Measurements from ENCODE around the gene CARD9.
"Not testable (repeated sequence)": the region's sequence is repeated elsewhere in the genome, so short reads cannot be mapped to it uniquely, and the experiment has no call there.

CARD9 gene

GRCh38 chr9:136326761-136327303, 46.6 kb downstream of the CARD9 start:
- peaks cover 0 to 31% (median 13%) of the 10 kb centered on the region in 5 donors for H3K27me3 ChIP-seq (ENCODE audit: control insufficient read depth in 5 of 5, insufficient read depth in 4 of 5, low read length in 5 of 5)
- H3K4me3 ChIP-seq (ENCODE audit: low read depth in 1 of 5, low read length in 5 of 5), result peak overlapping the region in 3 of 5 donors; percentile 17 to 56 (median 52)
- H3K9me3 ChIP-seq (ENCODE audit: control insufficient read depth in 5 of 5, low read length in 5 of 5), result no peaks in the 10 kb centered on the region
- peak overlapping the region in 2 of 5 donors; percentile 39 to 69 for H3K9ac ChIP-seq (ENCODE audit: low read length in 5 of 5)
- no peak overlapping the region for H3K27ac ChIP-seq (ENCODE audit: low read depth, low read length)
- H3K4me1 ChIP-seq (ENCODE audit: control insufficient read depth in 5 of 5, insufficient read depth in 5 of 5, low read length in 5 of 5), result peaks cover 0 to 28% (median 27%) of the 10 kb centered on the region in 5 donors
- H3K36me3 ChIP-seq (ENCODE audit: control insufficient read depth in 5 of 5, insufficient read depth in 5 of 5, low read length in 5 of 5), result no peaks in the 10 kb centered on the region

- peak overlapping the region in 2 of 5 donors; percentile 4 to 39 for H3K9ac ChIP-seq (ENCODE audit: low read length in 5 of 5)
- no peaks in the 10 kb centered on the region for H3K9me3 ChIP-seq (ENCODE audit: control insufficient read depth in 5 of 5, low read length in 5 of 5)
- no peak overlapping the region for H3K27ac ChIP-seq (ENCODE audit: low read depth, low read length)
- peaks cover 0 to 31% (median 13%) of the 10 kb centered on the region in 5 donors for H3K27me3 ChIP-seq (ENCODE audit: control insufficient read depth in 5 of 5, insufficient read depth in 4 of 5, low read length in 5 of 5)
- no peaks in the 10 kb centered on the region for H3K36me3 ChIP-seq (ENCODE audit: control insufficient read depth in 5 of 5, insufficient read depth in 5 of 5, low read length in 5 of 5)
- H3K4me1 ChIP-seq (ENCODE audit: control insufficient read depth in 5 of 5, insufficient read depth in 5 of 5, low read length in 5 of 5), result peaks cover 0 to 28% (median 27%) of the 10 kb centered on the region in 5 donors
- peak overlapping the region in 1 of 5 donors; percentile 56 for H3K4me3 ChIP-seq (ENCODE audit: low read depth in 1 of 5, low read length in 5 of 5)
These were observed 47.3 kb downstream of the CARD9 start for GRCh38 chr9:136326061-136326760.

- Histone ChIP-seq H3K9ac (ENCODE audit: low read length in 5 of 5) (no peak overlapping the region), H3K4me1 (ENCODE audit: control insufficient read depth in 5 of 5, insufficient read depth in 5 of 5, low read length in 5 of 5) (peaks cover 0 to 28% (median 27%) of the 10 kb centered on the region in 5 donors), H3K9me3 (ENCODE audit: control insufficient read depth in 5 of 5, low read length in 5 of 5) (no peaks in the 10 kb centered on the region), H3K4me3 (ENCODE audit: low read depth in 1 of 5, low read length in 5 of 5) (no peak overlapping the region), H3K36me3 (ENCODE audit: control insufficient read depth in 5 of 5, insufficient read depth in 5 of 5, low read length in 5 of 5) (no peaks in the 10 kb centered on the region), H3K27me3 (ENCODE audit: control insufficient read depth in 5 of 5, insufficient read depth in 4 of 5, low read length in 5 of 5) (peaks cover 0 to 31% (median 13%) of the 10 kb centered on the region in 5 donors), H3K27ac (ENCODE audit: low read depth, low read length) (no peak overlapping the region)
These were observed 48.1 kb downstream of the CARD9 start for GRCh38 chr9:136325358-136325757.

GRCh38 chr9:136324501-136325300, 48.8 kb downstream of the CARD9 start:
- no peaks in the 10 kb centered on the region for H3K36me3 ChIP-seq (ENCODE audit: control insufficient read depth in 5 of 5, insufficient read depth in 5 of 5, low read length in 5 of 5)
- peaks cover 0 to 28% (median 27%) of the 10 kb centered on the region in 5 donors for H3K4me1 ChIP-seq (ENCODE audit: control insufficient read depth in 5 of 5, insufficient read depth in 5 of 5, low read length in 5 of 5)
- no peak overlapping the region for H3K4me3 ChIP-seq (ENCODE audit: low read depth in 1 of 5, low read length in 5 of 5)
- no peak overlapping the region for H3K27ac ChIP-seq (ENCODE audit: low read depth, low read length)
- H3K9me3 ChIP-seq (ENCODE audit: control insufficient read depth in 5 of 5, low read length in 5 of 5), result no peaks in the 10 kb centered on the region
- H3K27me3 ChIP-seq (ENCODE audit: control insufficient read depth in 5 of 5, insufficient read depth in 4 of 5, low read length in 5 of 5), result peaks cover 0 to 31% (median 13%) of the 10 kb centered on the region in 5 donors
- H3K9ac ChIP-seq (ENCODE audit: low read length in 5 of 5), result no peak overlapping the region

GRCh38 chr9:136323371-136323789, 50.1 kb downstream of the CARD9 start:
- Histone ChIP-seq H3K27me3 (ENCODE audit: control insufficient read depth in 5 of 5, insufficient read depth in 4 of 5, low read length in 5 of 5) (peaks cover 0 to 31% (median 13%) of the 10 kb centered on the region in 5 donors), H3K36me3 (ENCODE audit: control insufficient read depth in 5 of 5, insufficient read depth in 5 of 5, low read length in 5 of 5) (no peaks in the 10 kb centered on the region), H3K9ac (ENCODE audit: low read length in 5 of 5) (no peak overlapping the region), H3K4me3 (ENCODE audit: low read depth in 1 of 5, low read length in 5 of 5) (no peak overlapping the region), H3K27ac (ENCODE audit: low read depth, low read length) (no peak overlapping the region), H3K4me1 (ENCODE audit: control insufficient read depth in 5 of 5, insufficient read depth in 5 of 5, low read length in 5 of 5) (peaks cover 0 to 20% (median 19%) of the 10 kb centered on the region in 5 donors), H3K9me3 (ENCODE audit: control insufficient read depth in 5 of 5, low read length in 5 of 5) (no peaks in the 10 kb centered on the region)

- Histone ChIP-seq H3K4me1 (ENCODE audit: control insufficient read depth in 5 of 5, insufficient read depth in 5 of 5, low read length in 5 of 5) (peaks cover 0 to 14% (median 14%) of the 10 kb centered on the region in 5 donors), H3K27me3 (ENCODE audit: control insufficient read depth in 5 of 5, insufficient read depth in 4 of 5, low read length in 5 of 5) (peaks cover 0 to 27% (median 12%) of the 10 kb centered on the region in 5 donors), H3K36me3 (ENCODE audit: control insufficient read depth in 5 of 5, insufficient read depth in 5 of 5, low read length in 5 of 5) (no peaks in the 10 kb centered on the region), H3K27ac (ENCODE audit: low read depth, low read length) (no peak overlapping the region), H3K9ac (ENCODE audit: low read length in 5 of 5) (no peak overlapping the region), H3K4me3 (ENCODE audit: low read depth in 1 of 5, low read length in 5 of 5) (no peak overlapping the region), H3K9me3 (ENCODE audit: control insufficient read depth in 5 of 5, low read length in 5 of 5) (no peaks in the 10 kb centered on the region)
These were observed 50.6 kb downstream of the CARD9 start for GRCh38 chr9:136322756-136323330.

- no peak overlapping the region for H3K4me3 ChIP-seq (ENCODE audit: low read depth in 1 of 5, low read length in 5 of 5)
- peaks cover 0 to 8% (median 8%) of the 10 kb centered on the region in 5 donors for H3K4me1 ChIP-seq (ENCODE audit: control insufficient read depth in 5 of 5, insufficient read depth in 5 of 5, low read length in 5 of 5)
- no peaks in the 10 kb centered on the region for H3K36me3 ChIP-seq (ENCODE audit: control insufficient read depth in 5 of 5, insufficient read depth in 5 of 5, low read length in 5 of 5)
- H3K27ac ChIP-seq (ENCODE audit: low read depth, low read length), result no peak overlapping the region
- no peak overlapping the region for H3K9ac ChIP-seq (ENCODE audit: low read length in 5 of 5)
- H3K27me3 ChIP-seq (ENCODE audit: control insufficient read depth in 5 of 5, insufficient read depth in 4 of 5, low read length in 5 of 5), result peaks cover 0 to 23% (median 8%) of the 10 kb centered on the region in 5 donors
- H3K9me3 ChIP-seq (ENCODE audit: control insufficient read depth in 5 of 5, low read length in 5 of 5), result no peaks in the 10 kb centered on the region
These were observed 51.9 kb downstream of the CARD9 start for GRCh38 chr9:136321561-136321960.

- H3K4me3 ChIP-seq (ENCODE audit: low read depth in 1 of 5, low read length in 5 of 5); H3K9ac ChIP-seq (ENCODE audit: low read length in 5 of 5); H3K36me3 ChIP-seq (ENCODE audit: control insufficient read depth in 5 of 5, insufficient read depth in 5 of 5, low read length in 5 of 5); H3K27ac ChIP-seq (ENCODE audit: low read depth, low read length); H3K9me3 ChIP-seq (ENCODE audit: control insufficient read depth in 5 of 5, low read length in 5 of 5); H3K4me1 ChIP-seq (ENCODE audit: control insufficient read depth in 5 of 5, insufficient read depth in 5 of 5, low read length in 5 of 5): not testable (repeated sequence)
- peaks cover 0 to 21% (median 6%) of the 10 kb centered on the region in 5 donors for H3K27me3 ChIP-seq (ENCODE audit: control insufficient read depth in 5 of 5, insufficient read depth in 4 of 5, low read length in 5 of 5)
These were observed 52.5 kb downstream of the CARD9 start for GRCh38 chr9:136320972-136321371.

- H3K4me3 ChIP-seq (ENCODE audit: low read depth in 1 of 5, low read length in 5 of 5); H3K9me3 ChIP-seq (ENCODE audit: control insufficient read depth in 5 of 5, low read length in 5 of 5); H3K9ac ChIP-seq (ENCODE audit: low read length in 5 of 5); H3K27ac ChIP-seq (ENCODE audit: low read depth, low read length); H3K4me1 ChIP-seq (ENCODE audit: control insufficient read depth in 5 of 5, insufficient read depth in 5 of 5, low read length in 5 of 5); H3K36me3 ChIP-seq (ENCODE audit: control insufficient read depth in 5 of 5, insufficient read depth in 5 of 5, low read length in 5 of 5): not testable (repeated sequence)
- H3K27me3 ChIP-seq (ENCODE audit: control insufficient read depth in 5 of 5, insufficient read depth in 4 of 5, low read length in 5 of 5), result peaks cover 0 to 16% (median 6%) of the 10 kb centered on the region in 5 donors
These were observed 53.5 kb downstream of the CARD9 start for GRCh38 chr9:136319955-136320354.

Measured in subcutaneous abdominal adipose tissue (tissue), 5 donors.